GM06990 (cell line): ENCODE data around the gene CALB2.

ENCODE experiments used
- DNase-seq: peaks from one replicate; pipeline ENCODE4 v3.0.0-alpha.2; 2011; ENCODE audit not compliant: insufficient read length; ENCODE audit errors: extremely low read depth
- H3K27me3 ChIP-seq: replicated peaks from 2 replicates; pipeline ENCODE4 v1.6.0; 2011; ENCODE audit warnings: low read length; ENCODE audit not compliant: control insufficient read depth, insufficient read depth
- H3K36me3 ChIP-seq: 2 replicates; pipeline ENCODE4 v1.5.1; 2011; ENCODE audit warnings: low read length; ENCODE audit not compliant: control insufficient read depth, insufficient read depth
- H3K4me3 ChIP-seq: replicated peaks from 2 replicates; pipeline ENCODE4 v1.5.1; 2011; ENCODE audit warnings: low read depth, mild to moderate bottlenecking, control low read depth, low read length
- TF ChIP-seq, protein P1 (sequence below): IDR thresholded peaks from 2 replicates; pipeline ENCODE4 v1.5.1; 2011; ENCODE audit warnings: low read length, control low read depth, mild to moderate bottlenecking, inconsistent platforms; ENCODE audit not compliant: insufficient read depth, poor library complexity, severe bottlenecking

Gene CALB2

DNA sequence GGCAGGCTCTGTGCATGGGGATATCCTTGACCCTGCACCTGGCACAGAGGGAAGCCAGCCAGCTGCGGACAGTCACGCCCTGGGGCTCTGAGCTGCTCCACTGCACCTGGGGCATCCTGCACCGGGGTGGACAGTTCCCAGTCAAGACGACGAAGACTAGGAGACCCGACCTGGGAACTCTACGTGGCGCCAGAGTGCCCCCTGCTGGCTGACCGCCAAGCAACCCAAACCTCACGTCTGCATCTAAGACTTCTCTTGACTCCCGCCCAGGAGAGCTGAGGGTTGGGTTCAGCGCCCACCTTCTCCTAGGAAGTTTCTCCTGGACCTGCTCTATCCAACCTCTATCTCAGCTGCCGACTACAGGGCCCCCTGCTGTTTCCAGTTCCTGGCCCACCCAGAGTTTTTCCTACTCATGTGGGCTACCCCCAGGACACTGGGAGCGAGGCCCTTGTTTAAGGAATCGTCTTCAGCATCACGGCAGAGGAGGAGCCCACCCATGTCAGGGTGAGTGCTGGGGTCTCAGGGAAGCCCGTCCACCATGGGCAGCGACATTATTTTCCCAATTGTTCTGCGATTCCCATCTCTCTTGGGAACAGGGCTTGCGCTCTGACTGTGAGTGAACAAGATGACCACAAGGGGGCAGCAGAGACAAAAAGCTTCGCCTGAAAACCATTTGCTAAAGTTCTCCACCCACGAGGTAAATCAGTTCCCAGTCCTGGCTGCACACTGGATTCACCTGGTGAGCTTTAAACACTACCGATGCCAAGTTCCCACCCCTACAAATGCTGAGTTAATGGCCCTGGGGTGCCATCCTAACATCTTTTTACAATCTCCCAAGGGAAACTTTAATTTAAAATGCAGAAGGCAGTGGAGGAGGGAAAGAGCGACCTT, 54.0 kb downstream of the CALB2 start:
- DNase-seq = peak; percentile 50
- no peaks in the 10 kb centered on the region for H3K36me3 ChIP-seq
- TF ChIP-seq, protein P1, sequence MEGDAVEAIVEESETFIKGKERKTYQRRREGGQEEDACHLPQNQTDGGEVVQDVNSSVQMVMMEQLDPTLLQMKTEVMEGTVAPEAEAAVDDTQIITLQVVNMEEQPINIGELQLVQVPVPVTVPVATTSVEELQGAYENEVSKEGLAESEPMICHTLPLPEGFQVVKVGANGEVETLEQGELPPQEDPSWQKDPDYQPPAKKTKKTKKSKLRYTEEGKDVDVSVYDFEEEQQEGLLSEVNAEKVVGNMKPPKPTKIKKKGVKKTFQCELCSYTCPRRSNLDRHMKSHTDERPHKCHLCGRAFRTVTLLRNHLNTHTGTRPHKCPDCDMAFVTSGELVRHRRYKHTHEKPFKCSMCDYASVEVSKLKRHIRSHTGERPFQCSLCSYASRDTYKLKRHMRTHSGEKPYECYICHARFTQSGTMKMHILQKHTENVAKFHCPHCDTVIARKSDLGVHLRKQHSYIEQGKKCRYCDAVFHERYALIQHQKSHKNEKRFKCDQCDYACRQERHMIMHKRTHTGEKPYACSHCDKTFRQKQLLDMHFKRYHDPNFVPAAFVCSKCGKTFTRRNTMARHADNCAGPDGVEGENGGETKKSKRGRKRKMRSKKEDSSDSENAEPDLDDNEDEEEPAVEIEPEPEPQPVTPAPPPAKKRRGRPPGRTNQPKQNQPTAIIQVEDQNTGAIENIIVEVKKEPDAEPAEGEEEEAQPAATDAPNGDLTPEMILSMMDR = peak; percentile 76
- peaks cover 4% of the 10 kb centered on the region; the same call in 1 of the 2 replicates for H3K27me3 ChIP-seq
- no peak overlapping the region for H3K4me3 ChIP-seq

DNA sequence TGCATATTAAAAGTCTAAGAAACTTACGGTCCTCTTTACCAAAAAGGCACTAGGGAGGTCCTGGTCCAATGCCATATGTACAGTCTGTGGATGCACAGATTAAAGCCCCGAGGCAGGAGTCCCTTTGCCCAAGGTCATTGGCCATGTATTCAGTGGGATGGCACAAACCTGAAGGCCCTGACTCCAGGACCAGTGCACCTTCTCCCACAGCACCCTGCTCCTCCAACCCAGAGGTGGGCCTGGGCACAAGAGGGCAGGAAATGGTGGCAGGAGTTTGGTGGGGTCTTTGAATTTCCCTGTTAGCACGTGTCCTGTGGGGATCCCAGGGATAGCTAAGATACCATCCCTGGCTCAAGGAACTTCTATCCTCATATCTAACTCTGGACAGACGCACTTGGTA, 54.8 kb downstream of the CALB2 start:
- Histone ChIP-seq H3K27me3 (peaks cover 4% of the 10 kb centered on the region; the same call in 1 of the 2 replicates), H3K4me3 (no peak overlapping the region), H3K36me3 (no peaks in the 10 kb centered on the region)
- DNase-seq = no peak
- TF ChIP-seq, protein P1 = no peak

DNA sequence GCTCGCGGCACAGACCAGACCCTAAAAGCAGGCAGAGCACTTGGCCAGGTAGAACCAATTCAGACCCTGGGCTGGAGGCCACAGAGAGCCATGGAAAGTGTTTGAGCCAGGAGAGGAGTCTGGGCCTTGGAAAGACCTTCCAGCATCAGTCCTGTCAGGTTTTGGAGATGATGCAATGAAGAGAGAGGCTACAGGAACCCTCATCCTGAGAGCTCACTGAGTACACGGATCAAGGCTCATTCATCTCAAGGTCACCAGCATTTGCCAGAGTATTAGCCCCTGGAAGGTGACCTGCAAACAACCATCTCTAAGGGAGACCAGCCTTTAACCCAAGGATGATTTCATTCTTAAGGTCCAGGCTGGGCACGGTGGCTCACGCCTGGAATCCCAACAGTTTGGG, 55.5 kb downstream of the CALB2 start:
- no peak overlapping the region for H3K4me3 ChIP-seq
- H3K36me3 ChIP-seq = no peaks in the 10 kb centered on the region
- H3K27me3 ChIP-seq = peaks cover 3% of the 10 kb centered on the region; the same call in 1 of the 2 replicates
- DNase-seq = no peak
- TF ChIP-seq, protein P1 = no peak

DNA sequence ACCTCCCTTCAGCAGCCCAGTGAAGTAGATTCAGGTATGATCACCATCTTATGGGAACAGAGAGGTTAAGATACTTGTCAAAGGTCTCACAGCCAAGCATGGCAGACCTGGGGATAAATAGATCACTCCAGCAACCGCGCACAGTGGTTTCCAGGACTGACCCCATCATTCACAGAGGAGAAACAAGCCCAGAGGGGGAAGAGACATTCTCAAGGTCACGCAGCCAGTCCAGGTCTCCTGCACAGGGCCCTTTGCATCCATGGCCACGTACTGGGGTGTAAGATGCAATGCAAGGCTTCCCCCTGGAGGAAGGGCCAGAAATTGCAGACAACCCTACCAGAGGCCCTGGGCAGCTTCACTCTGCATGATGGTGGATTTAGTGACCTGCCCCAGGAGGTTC, 63.4 kb downstream of the CALB2 start:
- Histone ChIP-seq H3K27me3 (no peaks in the 10 kb centered on the region; the same call in 1 of the 2 replicates), H3K36me3 (no peaks in the 10 kb centered on the region), H3K4me3 (no peak overlapping the region)
- no peak for DNase-seq
- TF ChIP-seq, protein P1 = peak; percentile 65

DNA sequence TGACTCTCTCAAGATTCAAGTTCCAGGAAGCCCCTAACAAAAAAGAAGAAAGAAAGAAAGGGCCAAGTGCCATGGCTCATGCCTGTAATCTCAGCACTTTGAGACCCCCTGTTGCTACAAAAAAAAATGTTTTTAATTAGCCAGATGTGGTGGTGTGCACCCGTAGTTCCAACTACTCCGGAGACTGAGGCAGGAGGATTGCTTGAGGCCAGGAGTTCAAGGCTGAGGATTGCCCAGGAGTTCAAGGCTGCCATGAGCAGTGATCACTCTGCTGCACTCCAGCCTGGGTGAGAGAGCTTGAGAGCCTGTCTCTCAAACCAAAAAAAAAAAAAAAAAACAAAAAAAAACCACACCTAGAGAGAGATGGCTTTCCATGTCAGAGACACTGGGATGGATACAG, 64.5 kb downstream of the CALB2 start:
- TF ChIP-seq, protein P1 = no peak

More for the DNA sequence above, 64.5 kb downstream of the CALB2 start:
- no peaks in the 10 kb centered on the region for H3K36me3 ChIP-seq
- H3K4me3 ChIP-seq = no peak overlapping the region
- DNase-seq = no peak
- H3K27me3 ChIP-seq = no peaks in the 10 kb centered on the region; the same call in 1 of the 2 replicates
